GM19351 (cell line): ENCODE measurements around the gene TMEM87A.
A peak's percentile ranks its signal among the peaks of the same experiment; 100 is the strongest.

Source experiments
- ATAC-seq: cut with Tn5 transposase; IDR thresholded peaks from one replicate; pipeline ENCODE4 v1.9.1; 2021; ENCODE audit warnings: mild to moderate bottlenecking, moderate library complexity; ENCODE audit not compliant: unreplicated experiment

The TMEM87A gene

DNA sequence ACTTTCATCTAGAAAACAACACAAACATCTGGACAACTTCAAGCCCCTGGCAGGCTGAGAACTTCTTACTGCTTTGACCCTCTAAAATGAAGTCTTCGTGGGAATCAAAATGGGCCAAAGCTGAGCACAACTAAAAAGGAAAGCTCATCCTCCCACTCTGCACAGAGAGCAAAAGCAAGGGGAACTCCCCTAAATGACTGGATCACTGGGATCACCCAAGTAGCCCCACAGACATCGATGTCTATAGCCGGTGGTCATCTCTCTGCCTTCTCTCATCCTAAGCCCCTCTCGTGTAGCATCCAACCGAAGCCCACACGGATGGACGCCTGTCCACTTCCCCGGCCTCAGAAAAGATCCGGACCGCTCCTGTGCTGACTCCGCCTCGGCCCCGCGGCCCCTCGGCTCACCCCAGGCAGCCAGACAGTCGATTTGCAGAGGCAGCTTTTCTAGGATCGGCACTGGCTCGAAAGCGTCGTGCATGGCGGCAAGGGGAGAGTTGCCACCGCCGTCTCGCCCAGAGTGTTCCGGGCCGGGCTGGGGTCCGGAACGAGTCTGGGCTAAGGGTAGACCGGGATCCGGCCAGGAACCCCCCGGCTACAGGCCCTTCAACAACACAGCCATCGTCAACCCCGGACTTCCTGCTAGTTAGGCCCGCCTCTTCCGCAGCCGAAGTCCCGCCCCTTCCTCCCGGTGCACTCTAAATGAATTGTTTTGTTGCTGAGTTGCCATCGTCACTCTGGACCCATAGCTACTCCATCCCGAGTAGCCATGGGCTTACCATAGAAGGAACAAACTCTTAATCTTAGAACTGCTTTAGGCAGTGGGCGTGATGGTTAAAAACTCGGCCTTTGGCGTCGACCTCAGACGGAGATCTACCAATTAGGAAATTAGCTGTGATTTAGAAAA lies 65.3 kb downstream of the TMEM87A start, which contains the start of gene VPS39:
TSS of gene VPS39 (minus strand) at position 631 of the 906 bp plus-strand sequence. CDS start at position 480, 151 bp downstream.
- peak; percentile 95 for ATAC-seq

DNA sequence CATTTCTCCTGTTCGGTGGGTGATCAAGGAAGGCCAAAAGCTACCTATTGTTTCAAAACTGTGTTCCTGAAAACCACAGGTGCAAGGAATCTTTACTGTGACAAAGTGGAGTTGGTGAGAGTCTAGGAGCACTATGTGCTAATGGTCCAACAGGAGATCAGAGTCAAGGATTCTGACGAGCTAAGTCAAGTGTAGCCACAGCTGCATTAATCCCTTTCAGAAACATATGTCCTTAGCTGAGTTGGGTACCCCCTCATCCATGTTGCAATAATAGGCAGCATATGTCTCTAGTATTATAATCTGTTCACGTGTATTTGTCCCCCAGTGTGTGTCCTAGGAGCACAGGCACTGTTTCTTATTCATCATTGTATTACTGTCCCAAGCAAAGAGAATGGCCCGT lies 66.8 kb downstream of the TMEM87A start:
- ATAC-seq, result no peak

DNA sequence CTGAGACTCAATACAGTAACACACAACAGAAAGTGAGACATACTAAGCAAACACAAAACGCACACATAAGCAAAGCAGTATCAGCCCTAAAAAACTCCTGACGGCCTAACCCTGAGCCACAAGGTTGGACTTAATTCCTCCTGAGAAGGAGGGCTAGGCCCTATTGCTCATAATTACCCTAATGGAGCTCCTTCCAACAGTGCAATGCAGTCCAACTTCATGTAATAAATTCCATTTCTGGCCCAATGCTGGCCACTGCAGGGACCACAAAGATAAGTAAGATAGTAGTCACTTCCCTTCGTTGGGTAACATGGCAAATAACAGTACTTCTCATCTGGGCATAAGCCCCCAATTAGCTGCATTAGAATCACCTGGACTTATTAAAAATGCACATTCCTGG lies 69.3 kb downstream of the TMEM87A start:
- ATAC-seq, result no peak

DNA sequence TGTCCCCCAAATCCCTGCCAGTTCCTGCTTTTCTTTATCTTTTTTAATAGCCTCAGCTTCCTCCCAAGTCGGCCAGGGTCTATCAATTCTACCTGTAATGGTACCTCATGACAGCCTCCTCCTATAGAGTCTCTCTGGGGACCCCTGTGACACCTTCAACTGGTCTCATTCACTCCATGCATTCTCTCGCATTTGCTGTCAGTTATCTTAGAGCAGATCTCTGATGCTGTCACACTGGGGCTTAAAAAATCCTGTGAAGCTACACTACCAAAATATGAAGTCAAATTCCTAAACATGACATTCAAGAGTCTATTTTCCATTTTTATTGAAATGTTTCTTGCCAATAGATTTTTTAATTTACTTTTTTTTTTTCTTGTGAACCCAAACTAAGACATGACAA lies 70.6 kb downstream of the TMEM87A start:
- no peak for ATAC-seq

DNA sequence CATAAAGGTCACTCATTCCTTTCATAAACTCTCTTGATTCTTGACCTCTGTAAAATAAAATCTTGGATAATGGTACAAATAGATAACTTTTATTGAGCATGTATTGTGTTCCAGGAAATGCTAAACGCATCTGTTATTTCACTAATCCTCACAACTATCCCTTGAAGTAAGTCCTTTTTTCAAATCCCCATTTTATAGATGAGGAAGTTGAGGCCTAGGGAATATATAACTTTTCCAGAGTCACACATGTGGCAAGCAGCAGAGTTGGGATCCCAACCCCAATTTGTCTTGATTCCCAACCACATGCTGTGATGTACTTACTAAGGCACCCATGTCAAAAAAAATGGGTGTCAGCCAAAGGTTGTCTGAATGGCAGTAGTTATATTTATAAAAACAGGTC lies 71.4 kb downstream of the TMEM87A start:
- ATAC-seq, result no peak

DNA sequence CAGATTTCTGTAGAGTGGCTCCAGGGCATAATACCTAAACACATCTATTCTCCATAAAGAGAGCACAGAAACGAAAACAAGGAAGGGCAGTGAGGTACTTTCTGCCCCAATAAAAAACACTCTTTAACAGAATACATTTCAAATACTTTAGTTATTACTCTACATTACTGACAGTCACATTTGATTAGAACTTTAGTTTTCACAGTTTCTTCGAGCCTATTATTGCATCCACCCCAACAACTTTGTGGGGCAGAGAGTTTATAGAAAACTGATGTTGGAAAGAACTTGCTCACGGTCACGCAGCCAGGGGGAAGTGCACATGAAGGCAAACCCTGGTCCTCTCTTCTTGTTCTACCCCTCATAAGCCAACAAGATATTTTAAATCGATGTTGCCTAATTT lies 74.1 kb downstream of the TMEM87A start:
- ATAC-seq, result no peak

DNA sequence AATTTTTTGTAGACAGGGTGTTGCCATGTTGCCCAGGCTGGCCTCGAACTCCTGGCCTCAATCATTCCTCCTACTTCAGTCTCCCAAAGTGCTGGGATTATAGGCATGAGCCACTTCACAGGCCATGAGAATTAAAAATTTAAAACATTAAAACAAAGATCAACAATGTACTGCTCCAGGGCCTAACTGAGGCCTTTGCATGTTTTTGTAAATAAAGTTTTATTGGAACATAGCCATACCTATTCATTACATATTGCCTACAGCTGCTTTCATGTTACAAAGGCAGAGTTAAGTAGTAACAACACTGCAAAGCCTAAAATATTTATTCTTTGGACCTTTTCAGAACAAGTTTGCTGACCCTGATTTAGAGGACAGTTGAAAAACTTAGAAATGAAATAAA lies 74.7 kb downstream of the TMEM87A start:
- no peak for ATAC-seq

- ATAC-seq, result no peak
These were observed 78.7 kb downstream of the TMEM87A start for GRCh38 chr15:42194513-42194912.

- ATAC-seq, result no peak
These were observed 79.8 kb downstream of the TMEM87A start for GRCh38 chr15:42193383-42193782.

GRCh38 chr15:42191610-42192346 lies 81.5 kb downstream of the TMEM87A start:
- ATAC-seq, result no peak

DNA sequence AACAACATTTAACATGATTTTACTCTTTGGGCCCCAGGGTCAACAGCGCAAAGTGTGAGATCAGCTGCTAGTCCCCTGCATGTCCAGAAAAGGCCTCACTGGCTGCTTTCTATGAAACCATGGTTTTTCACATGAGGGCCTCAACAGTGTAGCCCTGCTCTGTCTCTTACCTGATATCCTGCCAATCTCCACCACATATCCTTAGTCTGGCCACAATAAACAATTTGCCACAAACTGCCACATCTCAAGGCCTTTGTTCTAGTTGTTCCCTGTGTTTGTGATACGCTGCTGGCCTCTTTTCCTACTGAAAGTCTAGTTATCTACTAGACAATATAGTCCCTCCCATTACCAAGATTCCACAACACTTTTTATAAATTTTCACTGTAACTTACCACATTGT lies 82.9 kb downstream of the TMEM87A start:
- no peak for ATAC-seq

DNA sequence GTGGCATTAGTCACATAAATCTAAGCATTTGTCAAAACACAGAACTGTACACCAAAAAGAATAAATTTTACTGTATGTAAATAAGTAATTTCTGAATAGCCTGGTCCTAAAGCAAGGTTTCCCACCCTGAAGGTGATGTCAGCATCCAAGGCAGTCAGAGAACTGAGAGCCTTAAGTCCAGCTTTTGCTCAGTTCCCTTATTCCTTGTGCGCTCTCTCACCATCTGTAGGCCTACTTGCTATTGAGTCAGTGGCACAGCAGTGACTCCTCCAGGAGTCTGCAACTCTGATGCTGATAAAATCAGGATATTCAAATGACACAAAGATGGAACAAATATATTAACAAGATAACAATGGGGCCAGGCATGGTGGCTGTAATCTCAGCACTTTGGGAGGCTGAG lies 87.4 kb downstream of the TMEM87A start:
- no peak for ATAC-seq

GRCh38 chr15:42184736-42185135 lies 88.5 kb downstream of the TMEM87A start:
- ATAC-seq, result no peak

- ATAC-seq, result no peak
These were observed 88.9 kb downstream of the TMEM87A start for GRCh38 chr15:42184296-42184695.

DNA sequence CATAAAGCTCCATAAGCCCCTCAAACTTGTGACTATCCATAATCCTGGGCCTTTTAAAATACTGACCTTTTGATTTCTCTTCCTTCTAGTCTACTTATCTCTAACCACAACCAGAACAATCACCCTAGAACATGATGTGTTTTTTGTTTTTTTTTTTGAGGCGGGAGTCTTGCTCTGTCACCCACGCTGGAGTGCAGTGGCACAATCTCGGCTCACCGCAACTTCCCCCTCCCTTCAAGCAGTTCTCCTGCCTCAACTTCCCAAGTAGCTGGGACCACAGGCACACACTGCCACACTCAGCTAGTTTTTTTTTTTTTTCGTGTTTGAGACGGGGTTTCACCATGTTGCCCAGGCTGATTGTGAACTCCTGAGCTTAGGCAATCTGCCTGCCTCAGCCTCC lies 90.3 kb downstream of the TMEM87A start:
- ATAC-seq, result no peak

- ATAC-seq, result no peak
These were observed 90.8 kb downstream of the TMEM87A start for GRCh38 chr15:42182328-42182886.

- no peak for ATAC-seq
These were observed 95.2 kb downstream of the TMEM87A start for GRCh38 chr15:42178056-42178455.

- ATAC-seq, result no peak
These were observed 97.6 kb downstream of the TMEM87A start for GRCh38 chr15:42175671-42176070.

GRCh38 chr15:42172475-42172874 lies 100.8 kb downstream of the TMEM87A start:
- no peak for ATAC-seq

DNA sequence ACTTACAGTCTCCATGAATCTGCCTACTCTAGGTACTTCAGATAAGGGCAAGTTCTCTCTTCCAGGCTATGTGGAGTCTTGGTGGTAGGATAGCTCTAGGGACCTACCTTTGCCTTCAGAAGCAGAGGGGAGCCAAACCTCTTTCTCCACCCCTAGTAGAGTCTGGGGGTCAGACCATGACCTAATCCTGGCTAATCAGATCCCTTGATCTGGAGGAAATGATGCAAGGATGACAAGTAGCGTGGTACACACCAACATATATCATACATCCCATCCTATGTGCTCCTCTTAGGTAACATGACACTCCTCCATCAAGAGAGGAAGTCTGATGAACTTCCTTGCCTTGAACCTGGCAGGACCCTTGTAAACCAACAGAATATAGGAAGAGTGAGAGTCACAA lies 101.4 kb downstream of the TMEM87A start:
- ATAC-seq, result no peak

DNA sequence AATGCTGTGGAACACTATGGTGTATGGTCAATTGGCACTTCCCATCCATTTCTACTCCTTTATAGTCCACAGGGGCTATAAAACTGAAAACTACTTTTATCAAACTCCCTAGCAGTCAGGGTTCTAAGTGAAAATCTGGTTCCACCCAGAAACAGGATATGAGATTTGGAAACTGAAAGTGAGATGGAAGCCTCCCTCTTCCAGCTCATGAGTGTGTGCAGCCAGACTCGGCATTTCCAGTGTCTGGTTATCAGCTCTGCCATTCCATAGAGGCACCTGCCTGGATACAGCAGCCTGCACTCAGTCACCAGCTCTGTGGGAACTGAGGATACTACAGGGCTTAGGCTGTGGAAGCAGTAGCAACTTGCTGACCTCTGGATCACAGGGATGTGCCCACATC lies 102.1 kb downstream of the TMEM87A start:
- ATAC-seq, result no peak
